Amniotic epithelial cell (primary cell): ENCODE results near the gene SLC2A2.
"Not testable (repeated sequence)": the region's sequence is repeated elsewhere in the genome, so short reads cannot be mapped to it uniquely, and the experiment has no call there.

ENCODE experiments used
- DNase-seq: peaks from one replicate; pipeline ENCODE4 v3.0.0-alpha.2; 2010; ENCODE audit warnings: low read depth

The SLC2A2 gene

DNA sequence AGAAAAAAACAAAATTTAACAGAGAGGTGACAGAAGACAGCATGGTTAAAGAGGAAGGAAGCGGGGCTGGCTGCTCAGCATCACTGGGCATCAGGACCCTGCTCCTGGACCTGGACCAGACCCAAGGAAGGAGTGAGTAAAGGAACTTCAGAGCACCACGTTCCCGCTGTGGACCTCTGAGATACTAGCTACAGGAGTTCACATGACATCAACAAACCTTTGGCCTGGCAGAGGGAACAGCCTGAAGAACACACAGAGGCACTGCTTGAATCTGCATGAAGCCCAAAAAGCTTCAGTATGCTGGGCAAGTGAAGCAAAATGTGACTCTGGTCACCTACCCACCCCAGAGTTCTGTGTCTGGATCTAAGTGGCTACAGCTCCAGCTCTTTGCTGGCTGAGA lies 38.1 kb downstream of the SLC2A2 start:
- no peak for DNase-seq

DNA sequence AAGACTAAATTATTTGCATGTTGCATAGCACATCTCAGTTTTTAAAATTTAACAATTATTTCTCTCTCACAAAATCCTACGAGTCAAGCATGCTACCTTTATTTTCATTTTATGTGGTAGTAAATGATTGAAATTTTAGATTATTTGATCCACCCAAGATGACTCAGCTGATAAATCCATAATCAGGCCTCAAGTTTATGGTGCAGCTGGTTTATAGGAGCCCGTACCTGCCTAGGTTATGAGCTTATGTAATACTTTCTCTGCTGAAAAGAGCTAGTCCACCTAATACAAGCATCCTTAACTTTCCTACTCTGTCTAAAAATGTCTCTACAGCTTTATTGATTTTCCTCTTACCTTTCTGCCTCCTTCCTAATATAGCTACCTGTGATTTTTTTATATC lies 41.2 kb downstream of the SLC2A2 start:
- no peak for DNase-seq

- DNase-seq, result no peak
Observed at GRCh38 chr3:170982733-170983132, 43.8 kb downstream of the SLC2A2 start.

GRCh38 chr3:170980399-170980798 lies 46.1 kb downstream of the SLC2A2 start:
- DNase-seq, result no peak

- peak; percentile 59 for DNase-seq
Observed at GRCh38 chr3:170977949-170978745, 48.4 kb downstream of the SLC2A2 start.

GRCh38 chr3:170976190-170976519 lies 50.4 kb downstream of the SLC2A2 start:
- DNase-seq, result no peak

DNA sequence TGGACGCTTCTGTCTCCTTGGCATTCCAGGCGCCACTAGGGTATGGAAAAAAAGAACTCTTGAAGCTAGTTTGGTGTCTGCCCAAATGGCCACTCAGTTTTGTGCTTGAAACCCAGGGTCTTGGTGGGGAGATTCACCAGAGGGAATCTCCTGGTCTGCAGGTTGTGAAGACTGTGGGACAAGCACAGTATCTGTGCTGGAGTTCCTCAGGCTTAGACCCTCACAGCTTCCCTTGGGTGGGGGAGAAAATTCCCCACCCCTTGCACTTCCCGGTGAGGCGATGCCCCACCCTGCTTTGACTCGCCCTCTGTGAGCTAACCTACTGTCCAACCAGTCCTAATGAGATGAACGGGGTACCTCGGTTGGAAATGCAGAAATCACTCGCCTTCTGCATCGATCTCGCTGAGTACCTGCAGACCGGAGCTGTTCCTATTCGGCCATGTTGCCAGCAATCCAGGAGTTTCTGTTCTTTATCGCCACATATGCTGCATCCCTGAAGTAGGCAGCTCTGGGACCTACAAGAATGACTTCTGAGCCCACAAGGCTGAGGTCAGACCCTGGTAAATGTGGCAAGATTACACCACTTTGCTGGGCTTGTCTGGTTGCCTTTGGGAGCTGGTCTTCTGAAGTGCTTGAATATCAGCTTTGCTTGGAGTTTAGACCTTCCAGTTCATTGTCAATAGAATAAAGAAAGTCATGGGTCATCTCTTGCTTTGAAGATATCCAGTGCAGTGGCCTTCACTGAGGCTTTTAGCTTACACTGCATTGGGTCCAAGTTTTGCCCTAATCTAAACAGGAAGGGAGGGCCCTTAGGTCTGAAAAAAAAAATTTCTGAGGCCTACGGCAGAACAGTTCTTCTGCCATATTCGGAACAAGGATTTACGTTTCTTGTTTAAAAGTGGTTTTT lies 51.0 kb downstream of the SLC2A2 start:
- no peak for DNase-seq

GRCh38 chr3:170974872-170975271 lies 51.6 kb downstream of the SLC2A2 start:
- no peak for DNase-seq

- not testable (repeated sequence) for DNase-seq
Observed at GRCh38 chr3:170972917-170973316, 53.6 kb downstream of the SLC2A2 start.

- no peak for DNase-seq
Observed at GRCh38 chr3:170967126-170967525, 59.4 kb downstream of the SLC2A2 start.

GRCh38 chr3:170966495-170966894 lies 60.0 kb downstream of the SLC2A2 start:
- DNase-seq, result no peak

DNA sequence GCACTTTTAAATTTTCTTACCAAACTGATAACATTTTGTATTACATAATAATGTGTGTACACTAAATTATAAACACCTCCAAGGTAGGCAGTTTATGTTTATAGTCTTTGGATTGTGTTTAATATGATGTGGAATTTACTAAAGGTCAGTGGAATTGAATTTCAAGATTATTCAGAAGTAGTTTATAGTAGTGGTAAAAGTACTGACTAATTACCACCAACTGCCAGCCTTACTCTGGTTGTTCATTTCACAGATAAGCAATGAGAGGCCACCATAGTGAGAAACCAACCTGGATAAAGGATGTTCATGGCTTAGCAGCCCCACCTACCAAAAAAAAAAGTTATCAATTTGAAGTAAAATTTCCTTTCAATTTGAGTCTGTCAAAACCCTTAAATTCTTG lies 64.1 kb downstream of the SLC2A2 start:
- peak; percentile 7 for DNase-seq

DNA sequence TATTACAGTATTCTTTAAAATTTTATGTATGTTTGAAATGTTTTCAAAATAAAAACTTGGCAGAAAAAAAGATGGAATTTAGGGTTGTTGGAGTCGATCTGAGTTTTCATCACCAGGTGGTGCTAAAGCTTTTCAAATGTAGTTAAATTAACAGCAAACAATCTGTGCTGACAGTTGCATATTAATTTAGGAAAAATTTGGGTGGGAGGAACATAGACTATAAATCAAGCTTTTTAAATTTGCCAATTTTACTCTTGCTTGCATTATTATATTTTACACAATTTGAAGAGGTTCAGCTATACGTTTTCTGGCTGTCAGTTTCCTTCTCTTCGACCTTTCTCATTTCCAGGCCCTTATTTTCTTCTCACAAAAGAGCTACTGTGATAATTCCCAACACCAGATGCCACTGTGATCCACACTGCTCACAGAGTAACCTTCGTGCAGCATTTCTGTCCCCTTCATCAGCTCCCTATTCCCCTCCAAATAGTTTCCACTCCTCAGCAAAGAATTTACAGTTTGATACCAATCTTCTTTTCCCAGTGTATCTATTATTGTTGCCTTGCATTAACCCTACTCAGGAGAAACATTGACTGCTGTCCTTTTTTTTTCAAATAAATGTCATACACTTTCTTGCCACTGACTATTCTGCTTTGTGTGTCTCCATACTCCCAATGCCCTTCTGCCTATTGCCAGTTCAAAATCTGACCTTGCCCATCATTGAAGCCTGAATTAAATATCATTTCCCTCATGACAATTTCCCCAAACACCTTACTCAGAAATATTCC lies 64.7 kb downstream of the SLC2A2 start:
- DNase-seq, result peak; percentile 46

DNA sequence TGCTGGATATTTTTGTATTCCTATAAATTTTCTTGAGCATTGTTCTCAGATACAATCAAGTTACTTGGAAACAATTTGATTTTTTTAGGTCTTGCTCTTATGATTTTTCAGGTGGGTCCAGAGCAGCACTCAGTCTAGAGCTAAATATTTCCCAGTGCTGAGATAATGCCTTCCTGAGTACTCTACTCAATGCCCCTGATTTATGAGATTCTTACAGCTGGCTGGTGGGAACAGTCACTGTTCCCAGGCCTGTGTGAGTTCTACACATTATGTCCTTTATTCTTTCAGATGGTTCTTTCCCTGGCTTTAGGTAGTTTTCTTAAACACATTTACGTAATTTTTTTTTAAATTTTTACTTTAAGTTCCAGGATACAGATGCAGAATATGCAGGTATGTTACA lies 67.1 kb downstream of the SLC2A2 start:
- DNase-seq, result no peak

DNA sequence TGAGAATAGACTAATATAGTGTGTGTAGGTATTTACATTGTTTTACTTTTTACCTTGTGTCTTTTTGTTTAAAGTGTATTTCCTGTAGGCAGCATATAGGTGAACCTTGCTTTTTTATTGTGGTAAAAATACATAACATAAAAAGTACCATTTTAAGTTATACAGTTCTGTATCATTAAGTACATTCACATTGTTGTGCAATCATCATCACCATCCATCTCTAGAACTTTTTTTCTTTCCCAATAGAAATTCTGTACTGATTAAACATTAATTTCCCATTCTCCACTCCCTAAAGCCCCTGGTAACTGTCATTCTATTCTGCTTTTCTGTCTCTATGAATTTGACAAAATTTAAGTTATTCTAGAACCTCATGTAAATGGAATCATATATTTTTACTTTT lies 69.9 kb downstream of the SLC2A2 start:
- DNase-seq, result no peak

DNA sequence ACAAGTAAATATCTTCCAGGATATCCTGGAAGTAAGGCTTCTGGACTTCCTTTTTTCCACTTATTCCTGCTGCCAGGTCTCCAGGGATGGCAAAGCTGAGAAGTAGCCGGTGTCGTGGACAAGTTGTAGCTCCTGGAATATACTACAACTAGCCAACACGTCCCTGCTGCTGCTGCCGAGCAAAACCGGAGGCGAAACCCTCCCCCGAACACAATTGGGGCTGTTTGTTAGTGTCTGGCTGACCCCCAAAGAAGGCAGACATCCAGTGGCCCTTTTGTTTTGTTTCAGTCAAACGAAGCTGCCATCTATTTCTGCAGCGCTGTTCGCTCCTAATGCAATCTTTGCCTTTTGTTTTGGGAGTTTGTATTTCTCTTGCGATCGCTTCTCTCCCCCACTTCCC lies 72.8 kb downstream of the SLC2A2 start:
- no peak for DNase-seq

DNA sequence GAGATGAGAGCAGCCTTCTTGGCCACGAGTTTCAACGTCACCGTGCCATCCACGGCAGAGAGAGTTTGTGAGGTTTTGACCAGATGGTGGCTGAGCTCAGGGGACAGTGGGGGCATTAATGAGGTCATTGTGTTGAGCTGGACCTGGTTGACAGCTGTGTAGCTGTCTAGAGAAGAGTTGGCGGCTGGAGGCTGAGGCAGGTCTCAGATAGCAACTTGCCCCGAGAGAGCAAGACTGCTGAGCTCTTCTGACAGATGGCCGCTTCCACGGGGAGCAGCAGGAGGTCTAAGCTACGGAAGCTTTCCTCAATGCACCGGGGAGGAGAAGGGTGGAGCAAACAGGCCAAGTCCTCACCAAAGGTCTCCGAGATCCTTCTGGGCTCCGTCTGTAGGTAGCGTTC lies 73.3 kb downstream of the SLC2A2 start:
- no peak for DNase-seq

DNA sequence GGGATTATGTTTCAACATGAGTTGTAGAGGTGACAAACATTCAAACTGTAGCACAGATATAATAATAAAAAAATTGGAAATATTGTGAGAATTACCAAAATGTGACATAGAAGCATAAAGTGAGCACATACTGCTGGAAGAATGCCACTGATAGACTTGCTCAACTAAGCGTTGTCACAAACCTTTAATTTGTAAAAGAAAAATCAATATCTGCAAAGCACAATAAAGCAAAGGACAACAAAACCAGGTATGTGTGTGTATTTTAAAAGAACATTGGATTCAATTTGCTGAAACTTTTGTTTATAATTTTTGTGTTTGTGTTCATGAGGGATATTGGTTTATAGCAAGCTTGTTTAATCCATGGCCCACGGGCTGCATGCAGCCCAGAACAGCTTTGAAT lies 77.3 kb downstream of the SLC2A2 start:
- DNase-seq, result no peak

GRCh38 chr3:170947018-170947769 lies 79.3 kb downstream of the SLC2A2 start:
- DNase-seq, result no peak
